Measurements from ENCODE around the gene TUBB2B.

The TUBB2B gene

GRCh38 chr6:3232017-3232945 lies 4.8 kb upstream of the TUBB2B start:
- DNase-seq = no peak

DNA sequence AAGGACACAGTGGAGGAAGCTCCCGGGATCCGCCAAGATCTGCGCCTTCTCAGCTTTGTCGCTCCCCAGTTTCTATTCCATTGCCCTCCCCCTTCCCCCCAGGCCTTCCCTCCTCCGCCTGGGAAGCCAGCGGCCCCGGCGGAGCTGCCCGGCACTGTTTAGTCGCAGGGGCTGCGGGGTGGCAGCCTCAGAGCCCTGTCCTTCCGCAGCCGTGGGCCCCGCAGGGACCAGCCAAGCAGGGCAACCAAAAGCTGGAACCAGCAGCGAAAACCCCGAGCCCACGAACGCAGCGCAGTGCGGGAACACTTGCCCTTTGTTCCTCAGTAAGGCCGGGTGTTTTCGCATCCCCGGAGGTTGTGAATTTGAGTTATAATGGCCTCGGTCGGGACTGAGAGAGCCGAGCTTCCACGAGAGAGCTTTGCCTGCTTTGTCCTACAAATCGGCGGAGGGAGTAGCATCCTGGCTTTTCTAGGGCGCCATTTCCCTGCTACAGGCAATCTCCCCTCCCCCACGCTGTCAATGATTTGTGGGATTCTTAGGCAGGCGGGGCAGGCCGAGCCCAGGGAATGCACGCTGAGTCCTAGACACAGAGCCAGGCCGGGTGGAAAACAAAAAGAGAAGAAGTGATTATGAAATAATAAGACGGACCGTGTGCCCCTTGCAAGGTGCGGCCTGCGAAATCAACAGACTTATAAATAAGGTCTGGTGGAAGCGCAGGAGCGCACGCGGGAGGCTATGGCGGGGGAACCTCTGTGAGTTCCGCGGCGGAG lies 4.0 kb upstream of the TUBB2B start:
- peak; percentile 80 for DNase-seq

- DNase-seq = peak; percentile 46
Measured at GRCh38 chr6:3230900-3231246, 3.4 kb upstream of the TUBB2B start.

DNA sequence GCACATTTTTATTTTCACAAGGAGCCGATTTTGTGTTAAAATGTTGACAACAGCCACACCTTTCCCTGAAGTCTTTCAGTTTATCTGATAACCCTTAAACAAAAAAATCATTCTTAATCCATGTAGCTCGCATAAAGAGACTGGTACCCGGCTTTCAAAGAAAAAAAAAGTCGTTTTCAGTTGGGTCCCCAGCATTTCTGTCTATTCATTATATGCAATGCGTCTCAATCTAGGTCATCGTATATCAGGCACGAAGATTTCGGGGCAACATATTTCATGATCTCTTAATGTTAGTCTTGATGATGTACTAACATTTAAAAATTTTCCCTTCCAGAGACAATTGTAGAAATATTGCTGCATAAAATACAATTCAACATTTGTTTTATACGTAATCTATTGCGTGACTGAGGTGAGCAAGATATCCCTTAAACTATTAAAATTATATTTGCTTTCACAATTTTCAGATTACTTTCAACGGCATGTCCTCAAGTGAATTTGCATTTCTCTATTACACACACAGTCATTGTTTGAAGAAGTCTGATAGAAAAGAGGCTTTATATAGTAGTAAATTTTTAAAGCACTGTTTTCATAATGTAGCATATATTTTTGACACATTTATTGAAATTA lies 2.9 kb upstream of the TUBB2B start:
- DNase-seq = no peak

DNA sequence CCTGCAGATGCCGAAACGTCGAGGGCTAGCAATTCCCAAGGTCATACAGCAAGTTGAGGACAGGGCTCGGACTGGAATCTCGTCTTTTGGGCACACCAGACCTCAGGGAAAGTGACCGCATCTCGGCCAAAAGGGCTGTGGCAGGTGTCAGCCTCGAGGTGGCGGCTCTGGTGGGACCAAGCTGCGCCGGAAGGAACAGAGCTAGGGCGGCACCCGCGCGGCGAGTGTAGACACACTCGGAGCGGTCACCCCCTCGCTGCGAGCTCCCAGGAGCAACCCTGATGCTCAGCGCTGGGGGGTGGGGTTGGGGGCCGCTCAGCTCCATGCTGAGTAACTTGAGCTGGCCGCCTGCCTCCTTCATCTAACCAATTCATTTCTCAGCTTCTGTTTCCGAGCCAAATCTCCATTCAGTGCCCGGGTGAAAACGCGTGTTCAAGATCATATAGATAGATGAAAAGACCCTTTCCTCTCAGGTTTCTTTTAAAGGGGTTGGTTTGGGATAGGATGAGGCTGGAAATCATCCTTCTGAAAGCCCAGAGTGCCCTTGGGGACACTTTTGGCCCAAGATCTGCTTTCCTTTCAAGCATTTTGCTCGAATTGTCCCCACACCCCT lies 2.2 kb upstream of the TUBB2B start:
- no peak for DNase-seq

GRCh38 chr6:3228771-3229565 lies 1.5 kb upstream of the TUBB2B start:
- no peak for DNase-seq

DNA sequence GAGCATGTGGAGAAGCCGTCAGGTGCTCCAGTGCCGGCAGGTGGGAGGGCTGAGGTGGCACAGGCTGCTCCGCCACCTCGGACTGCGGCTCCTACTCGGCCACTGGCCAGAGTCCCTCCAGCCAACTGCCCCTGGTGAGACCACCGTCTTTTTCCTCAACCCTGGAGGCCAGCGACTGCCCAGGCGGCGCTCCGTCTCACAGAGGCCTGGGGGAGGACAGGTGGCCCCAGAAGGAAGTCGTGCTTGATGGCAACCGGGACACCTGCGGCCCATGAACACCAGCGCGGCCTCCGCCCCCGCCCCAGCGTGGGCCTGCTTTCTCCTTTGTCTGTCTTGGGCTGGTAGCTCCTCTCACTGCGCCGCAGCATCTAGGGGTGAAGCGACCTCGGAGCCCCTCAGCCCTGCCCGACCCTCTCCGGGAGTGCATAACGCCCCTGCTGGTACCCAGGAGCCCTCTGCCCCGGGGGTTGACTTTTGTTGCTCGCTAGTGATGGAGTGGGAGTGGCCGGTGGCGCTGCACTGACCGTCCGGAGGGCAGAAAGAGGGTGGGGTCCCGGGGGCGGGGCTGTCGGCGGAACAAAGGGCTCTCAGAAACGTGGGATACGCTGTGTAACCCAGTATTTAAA lies 706 bp upstream of the TUBB2B start:
- no peak for DNase-seq

DNA sequence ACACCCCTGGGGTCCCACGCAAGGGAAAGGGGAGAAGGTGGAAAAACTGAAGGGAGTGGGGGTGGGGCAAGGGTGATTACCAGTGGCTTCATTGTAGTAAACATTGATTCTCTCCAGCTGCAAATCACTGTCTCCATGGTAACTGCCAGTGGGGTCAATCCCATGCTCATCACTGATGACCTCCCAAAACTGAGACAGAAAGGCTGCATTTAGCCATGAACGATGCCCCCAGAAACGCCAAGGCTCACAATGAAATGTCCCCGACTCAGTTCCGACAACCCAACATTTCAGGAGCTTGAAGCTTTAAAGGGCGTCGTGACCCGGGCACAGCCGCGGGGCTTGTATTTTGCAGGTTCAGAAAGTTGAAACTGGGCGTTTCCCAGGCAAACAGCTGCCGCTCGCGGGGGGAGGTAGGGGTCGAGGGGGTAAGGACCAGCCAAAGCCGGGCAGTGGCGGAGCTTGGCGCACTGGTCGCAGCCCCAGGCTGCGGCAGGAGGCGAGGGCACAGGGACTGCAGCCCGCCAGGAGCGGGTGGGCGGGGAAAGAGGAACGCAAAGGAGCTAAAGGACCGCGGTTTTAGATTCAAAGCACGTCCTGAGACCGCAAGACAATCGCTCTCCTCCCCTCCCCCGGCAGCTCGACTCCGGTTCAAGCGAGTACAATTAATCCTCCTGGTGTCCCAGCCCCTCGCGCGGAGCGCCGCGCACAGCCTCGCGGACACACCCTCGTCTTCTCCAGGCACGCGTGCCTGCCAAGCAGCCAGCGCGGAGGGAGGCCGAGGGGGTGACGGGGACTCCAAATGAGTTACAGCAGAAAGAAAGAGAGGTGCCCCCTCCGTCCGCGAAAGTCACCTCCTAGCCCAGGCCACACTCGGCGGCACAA lies 731 bp downstream of the TUBB2B start:
- peak; percentile 52 for DNase-seq

GRCh38 chr6:3226042-3226441 lies 1.4 kb downstream of the TUBB2B start:
- no peak for DNase-seq

DNA sequence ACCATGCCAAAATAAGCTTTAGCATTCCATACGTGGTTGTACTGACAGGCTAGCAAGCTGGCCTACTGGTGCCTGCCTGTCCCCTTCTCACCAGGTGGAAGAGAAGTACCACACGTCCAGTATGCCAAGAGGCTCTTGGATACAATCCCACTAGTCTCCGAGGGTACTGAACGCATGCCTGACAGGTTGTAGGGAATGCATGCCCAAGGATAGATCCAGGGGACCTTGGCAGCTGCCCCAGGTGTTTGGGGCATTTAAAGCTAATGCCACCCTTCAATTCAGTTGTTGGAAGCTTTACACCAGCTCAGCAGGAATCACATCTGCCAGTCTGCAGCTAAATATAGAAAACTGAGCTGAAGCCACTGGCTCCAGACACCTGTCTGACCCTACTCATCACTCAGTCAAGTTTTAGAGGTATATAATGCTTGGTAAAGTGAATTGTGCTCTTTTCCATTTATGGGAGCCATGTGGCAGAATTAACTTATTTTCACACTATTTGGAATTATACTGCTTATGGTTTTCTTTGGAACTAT lies 4.9 kb downstream of the TUBB2B start:
- DNase-seq = no peak

DNA sequence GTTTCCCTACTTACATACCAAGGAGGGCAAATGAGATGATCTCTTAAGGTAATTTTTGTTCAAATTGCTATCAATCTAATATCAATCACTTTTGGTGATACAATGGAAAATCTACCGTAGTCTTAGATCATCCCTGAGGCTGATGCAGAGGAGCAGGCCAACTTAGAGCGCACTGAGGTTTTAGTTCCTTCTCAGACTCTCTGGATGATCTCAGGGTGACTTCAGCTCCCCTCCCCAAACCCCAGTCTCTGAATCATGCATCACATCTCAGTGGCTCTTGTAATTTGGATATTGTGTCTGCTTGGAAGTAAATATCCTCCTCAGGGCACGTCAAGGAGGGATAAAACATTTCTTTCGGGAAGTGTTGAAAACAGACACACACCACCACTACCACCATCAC lies 5.9 kb downstream of the TUBB2B start:
- no peak for DNase-seq

DNA sequence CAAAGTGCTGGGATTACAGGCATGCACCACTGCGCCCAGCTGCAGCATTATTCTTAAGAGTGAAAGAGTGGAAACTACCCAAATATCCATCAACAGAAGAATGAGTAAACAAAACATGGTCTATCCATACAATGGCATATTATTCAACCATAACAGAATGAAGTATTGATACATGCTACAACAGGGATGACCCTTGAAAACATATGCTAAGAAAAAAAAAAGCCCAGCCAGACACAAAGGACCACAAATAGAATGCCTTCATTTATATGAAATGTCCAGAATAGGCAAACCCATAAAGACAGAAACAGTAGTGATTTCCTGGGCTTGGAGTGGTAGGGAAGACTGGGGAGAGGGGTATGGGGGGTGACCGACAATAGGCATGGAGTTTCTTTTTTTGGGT lies 7.1 kb downstream of the TUBB2B start:
- no peak for DNase-seq

DNA sequence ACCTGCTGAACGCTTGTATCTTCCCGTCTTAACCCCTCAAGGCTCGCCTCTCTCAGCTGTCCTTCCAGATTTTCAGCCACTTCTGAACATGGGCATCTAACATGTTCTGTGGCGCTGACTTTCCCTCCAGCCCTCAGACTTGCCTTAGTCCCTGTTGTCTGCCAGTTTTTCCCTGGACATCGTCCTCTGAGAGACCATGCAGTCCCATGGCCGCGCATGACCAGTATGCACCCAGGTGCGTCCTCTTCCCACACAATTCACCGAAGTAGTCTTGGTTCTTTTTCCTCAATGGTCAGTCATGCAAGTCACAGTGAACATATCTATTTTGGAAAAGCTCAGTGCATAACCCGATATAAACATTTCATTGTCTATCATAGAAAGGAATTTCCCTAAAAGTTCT lies 9.2 kb downstream of the TUBB2B start:
- no peak for DNase-seq

DNA sequence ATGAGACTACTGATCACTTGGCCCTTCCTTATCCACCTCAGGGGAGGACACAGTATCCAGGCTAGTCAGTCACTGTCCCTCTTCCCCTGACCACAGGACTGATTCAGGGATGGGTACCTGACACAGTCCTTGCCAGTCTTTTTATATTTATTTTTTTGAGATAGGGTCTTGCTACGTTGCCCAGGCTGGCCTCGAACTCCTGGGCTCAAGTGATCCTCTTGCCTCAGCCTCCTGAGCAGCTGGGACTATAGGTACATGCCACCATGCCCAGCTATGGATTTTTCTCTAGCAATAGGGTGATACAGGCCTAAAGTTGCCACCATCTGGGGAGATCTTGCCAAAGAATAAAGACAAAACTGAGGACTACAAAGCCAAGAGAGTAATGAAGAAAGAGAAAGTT lies 10.2 kb downstream of the TUBB2B start:
- DNase-seq = no peak

DNA sequence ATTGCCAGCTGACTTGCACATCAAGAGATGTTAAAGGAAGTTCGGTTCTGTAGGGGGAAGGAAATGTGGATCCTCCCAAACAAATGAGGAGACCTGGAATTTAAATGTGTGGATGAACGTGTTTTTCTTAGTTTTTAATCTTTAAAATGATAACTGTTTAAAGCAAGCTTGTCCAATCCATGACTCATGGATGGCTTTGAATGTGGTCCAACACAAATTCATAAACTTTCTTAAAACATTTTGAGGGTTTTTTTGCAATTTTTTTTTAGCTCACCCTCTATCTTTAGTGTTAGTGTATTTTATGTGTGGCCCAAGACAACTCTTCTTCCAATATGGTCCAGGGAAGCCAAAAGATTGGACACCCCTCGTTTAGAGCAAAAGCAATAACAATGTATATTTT lies 12.6 kb downstream of the TUBB2B start:
- peak; percentile 41 for DNase-seq

GRCh38 chr6:3213334-3213695 lies 14.1 kb downstream of the TUBB2B start:
- DNase-seq = no peak

GRCh38 chr6:3212261-3212660 lies 15.2 kb downstream of the TUBB2B start:
- no peak for DNase-seq

- DNase-seq = peak; percentile 61
Measured at GRCh38 chr6:3211681-3212080, 15.8 kb downstream of the TUBB2B start.

- no peak for DNase-seq
Measured at GRCh38 chr6:3210024-3210610, 17.3 kb downstream of the TUBB2B start.
